ENCODE data around the gene PRRX2. TPM values are rescaled to one million over a fixed set of nuclear protein-coding genes. Genes with fewer than 3 reads are reported as not detected.

The PRRX2 gene
- total RNA-seq, 2 donors from 2014 or later, result not detected

DNA sequence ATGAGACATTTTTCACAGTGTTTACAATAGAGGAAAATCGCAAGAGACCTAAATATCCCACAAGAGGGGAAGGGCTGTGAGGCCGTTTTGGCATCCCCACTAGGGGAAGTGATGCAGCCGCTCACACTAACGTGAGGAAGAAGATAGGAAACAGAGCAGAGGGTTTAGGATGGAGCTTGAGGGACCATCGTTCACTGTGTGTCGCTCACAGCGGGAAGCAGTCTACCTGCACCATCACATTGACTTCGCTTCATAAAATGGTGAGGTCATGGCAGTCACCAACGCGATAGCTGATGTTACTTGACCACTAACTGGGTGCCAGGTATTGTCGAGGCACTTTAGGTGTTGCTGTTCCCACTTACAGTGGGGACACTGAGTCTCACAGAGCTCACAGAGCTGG lies 35.6 kb downstream of the PRRX2 start:
- H3K4me3 Mint-ChIP-seq, result no peak overlapping the region
- H3K4me1 Mint-ChIP-seq, result peaks cover 4% of the 10 kb centered on the region
- DNase-seq (no peak), ATAC-seq (no peak)
- peaks cover 43% of the 10 kb centered on the region for H3K27me3 Mint-ChIP-seq
- no peak overlapping the region for H3K27ac Mint-ChIP-seq
- H3K36me3 Mint-ChIP-seq (ENCODE audit: low read depth), result no peaks in the 10 kb centered on the region
- no peaks in the 10 kb centered on the region for H3K9me3 ChIP-seq (ENCODE audit: control insufficient read depth, low read length, poor library complexity, severe bottlenecking)

DNA sequence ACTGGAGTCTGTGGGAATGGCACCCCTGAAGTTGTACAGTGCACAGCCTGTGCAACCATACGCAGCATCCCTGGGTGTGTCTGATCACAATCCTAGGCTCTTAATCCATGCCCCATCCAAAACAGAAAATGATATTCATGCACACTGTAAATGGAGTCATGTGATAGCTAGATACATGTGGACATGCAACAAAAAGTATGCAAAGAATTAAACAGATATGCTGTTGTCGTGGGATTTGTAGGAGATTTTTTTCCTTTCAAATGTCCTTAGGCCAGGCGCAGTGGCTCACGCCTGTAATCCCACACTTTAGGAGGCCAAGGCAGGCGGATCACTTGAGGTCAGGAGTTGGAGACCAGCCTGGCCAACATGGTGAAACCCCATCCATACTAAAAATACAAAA lies 36.1 kb downstream of the PRRX2 start:
- no peaks in the 10 kb centered on the region for H3K9me3 ChIP-seq (ENCODE audit: control insufficient read depth, low read length, poor library complexity, severe bottlenecking)
- no peak overlapping the region for H3K27ac Mint-ChIP-seq
- H3K4me1 Mint-ChIP-seq, result peaks cover 4% of the 10 kb centered on the region
- no peaks in the 10 kb centered on the region for H3K36me3 Mint-ChIP-seq (ENCODE audit: low read depth)
- H3K27me3 Mint-ChIP-seq, result peaks cover 43% of the 10 kb centered on the region
- H3K4me3 Mint-ChIP-seq, result no peak overlapping the region
- no peak for DNase-seq
- no peak for ATAC-seq

DNA sequence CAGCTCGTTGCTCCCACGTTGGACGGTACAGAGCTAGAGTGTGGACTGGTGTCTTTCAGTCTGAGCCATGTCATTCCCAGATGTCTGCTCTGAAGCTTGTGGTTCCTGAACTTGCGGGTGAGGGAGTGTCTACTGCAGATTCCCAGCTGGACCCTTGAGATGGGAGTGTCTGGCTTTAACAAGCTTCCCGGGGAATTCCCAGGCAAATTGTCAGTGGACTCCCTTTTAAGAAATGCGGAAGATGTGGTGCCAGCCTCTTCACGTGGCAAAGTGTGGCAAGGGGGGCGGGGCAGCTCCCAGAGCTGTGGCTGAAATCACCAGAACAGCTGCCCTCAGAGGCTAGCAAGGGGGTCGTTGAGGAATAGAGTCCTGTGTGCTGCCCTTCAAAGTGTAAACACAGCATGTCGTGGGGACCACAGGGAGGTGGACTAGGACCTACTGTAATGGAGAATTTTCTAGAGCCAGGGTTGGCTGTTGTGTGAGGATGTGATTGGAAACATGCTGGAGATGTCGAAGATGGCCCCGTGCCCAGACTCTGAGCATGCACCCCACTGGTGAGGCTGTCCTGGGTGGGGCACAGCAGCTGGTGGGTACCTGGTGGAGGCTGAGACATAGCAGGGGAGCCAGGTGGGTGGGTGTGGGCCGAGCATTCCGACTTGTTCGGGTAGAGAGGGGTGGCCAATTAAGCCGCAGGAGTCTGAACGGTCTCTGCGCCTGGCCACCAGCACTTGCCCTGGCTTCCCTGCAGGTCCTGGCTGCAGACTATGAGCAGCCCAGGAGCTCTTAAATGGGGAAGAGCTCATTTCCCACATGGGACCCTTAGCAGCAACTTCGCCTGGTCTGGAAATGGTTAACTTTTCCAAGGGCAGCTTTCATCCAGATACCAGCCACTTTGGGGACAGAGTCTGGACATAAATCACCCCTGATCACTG lies 37.4 kb downstream of the PRRX2 start:
- no peak overlapping the region for H3K4me3 Mint-ChIP-seq
- peaks cover 2% of the 10 kb centered on the region for H3K4me1 Mint-ChIP-seq
- ATAC-seq (no peak), DNase-seq (no peak)
- H3K9me3 ChIP-seq (ENCODE audit: control insufficient read depth, low read length, poor library complexity, severe bottlenecking), result no peaks in the 10 kb centered on the region
- H3K27ac Mint-ChIP-seq, result no peak overlapping the region
- H3K27me3 Mint-ChIP-seq, result peaks cover 37% of the 10 kb centered on the region
- no peaks in the 10 kb centered on the region for H3K36me3 Mint-ChIP-seq (ENCODE audit: low read depth)

DNA sequence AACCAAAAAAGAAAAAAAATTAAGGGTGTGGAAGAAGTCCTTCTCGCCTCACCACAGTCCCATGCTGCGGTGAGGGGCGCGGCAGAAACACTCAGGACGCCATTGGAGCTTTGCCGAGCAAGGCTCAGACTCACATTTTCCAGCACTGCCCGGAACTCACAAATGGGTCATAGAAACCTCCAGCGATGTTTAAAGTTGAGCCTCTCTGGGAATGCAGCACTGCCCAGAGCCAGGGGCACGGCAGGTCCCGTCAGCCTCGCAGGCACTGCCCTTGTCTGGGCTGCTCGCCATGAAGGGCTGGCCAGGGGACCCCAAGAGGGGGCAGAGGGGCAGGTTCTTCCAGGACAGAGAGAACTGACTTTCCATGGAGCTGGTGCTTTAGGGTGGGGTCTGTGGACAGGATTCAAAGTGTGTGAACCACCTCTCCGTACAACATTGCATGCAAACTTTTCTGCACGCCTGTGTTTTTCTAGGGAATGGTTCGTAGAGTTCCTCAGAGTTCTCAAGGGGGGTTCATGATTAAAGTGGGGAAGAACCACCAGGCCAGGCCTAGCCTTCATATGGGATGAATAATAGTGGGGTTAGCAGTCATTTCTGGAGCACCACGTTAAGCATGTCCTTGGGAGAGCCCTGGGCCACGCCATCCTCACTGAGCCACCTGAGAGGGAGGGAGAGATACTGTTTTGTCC lies 38.4 kb downstream of the PRRX2 start:
- no peaks in the 10 kb centered on the region for H3K9me3 ChIP-seq (ENCODE audit: control insufficient read depth, low read length, poor library complexity, severe bottlenecking)
- Mint-ChIP-seq H3K27me3 (peaks cover 31% of the 10 kb centered on the region), H3K36me3 (ENCODE audit: low read depth) (no peaks in the 10 kb centered on the region), H3K4me3 (no peak overlapping the region), H3K27ac (no peak overlapping the region), H3K4me1 (peaks cover 2% of the 10 kb centered on the region)
- ATAC-seq, result no peak
- no peak for DNase-seq

DNA sequence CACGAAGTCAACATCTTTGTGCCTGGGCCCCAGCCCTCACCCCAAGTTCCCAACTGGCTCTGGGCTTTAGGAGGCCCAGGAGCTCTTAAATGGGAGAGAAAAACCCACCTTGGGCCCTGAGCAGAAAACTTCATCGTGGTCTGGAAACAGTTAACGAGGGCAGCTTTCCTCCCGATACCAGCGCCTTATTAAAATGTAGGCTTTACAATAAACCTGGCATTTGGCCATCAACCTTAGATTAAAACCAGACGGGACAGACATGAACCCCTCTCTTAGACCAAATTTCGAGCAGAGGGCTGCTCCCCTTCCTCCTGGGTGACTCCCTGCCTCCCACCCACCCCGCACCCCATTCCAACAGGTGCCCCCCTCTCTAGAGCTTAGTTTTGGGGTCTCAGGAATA lies 39.4 kb downstream of the PRRX2 start:
- no peaks in the 10 kb centered on the region for H3K36me3 Mint-ChIP-seq (ENCODE audit: low read depth)
- H3K4me3 Mint-ChIP-seq, result no peak overlapping the region
- ATAC-seq (no peak), DNase-seq (no peak)
- H3K9me3 ChIP-seq (ENCODE audit: control insufficient read depth, low read length, poor library complexity, severe bottlenecking), result no peaks in the 10 kb centered on the region
- no peak overlapping the region for H3K27ac Mint-ChIP-seq
- peaks cover 2% of the 10 kb centered on the region for H3K4me1 Mint-ChIP-seq
- H3K27me3 Mint-ChIP-seq, result peaks cover 23% of the 10 kb centered on the region

DNA sequence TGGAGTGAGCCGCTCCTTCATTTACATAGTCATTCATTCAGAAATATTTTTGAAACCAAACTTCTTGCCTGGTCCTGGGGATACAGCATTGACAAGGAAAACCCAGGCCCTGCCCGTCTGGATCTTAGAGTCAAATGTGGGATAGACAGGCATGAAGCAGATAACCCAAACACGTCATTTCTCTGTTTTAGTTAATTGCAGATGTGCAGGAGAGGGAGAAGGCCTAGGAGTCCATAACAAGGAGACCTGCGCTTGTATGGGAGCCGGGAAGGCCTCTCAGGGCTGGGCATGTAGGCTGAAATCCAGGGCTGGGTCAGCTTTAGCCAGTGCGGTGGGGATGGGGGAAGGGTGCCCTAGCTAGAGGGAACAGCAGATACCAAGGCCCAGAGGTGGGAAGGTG lies 43.3 kb downstream of the PRRX2 start:
- H3K36me3 Mint-ChIP-seq (ENCODE audit: low read depth), result no peaks in the 10 kb centered on the region
- no peak for ATAC-seq
- no peak overlapping the region for H3K4me3 Mint-ChIP-seq
- H3K9me3 ChIP-seq (ENCODE audit: control insufficient read depth, low read length, poor library complexity, severe bottlenecking), result no peaks in the 10 kb centered on the region
- DNase-seq, result no peak
- no peaks in the 10 kb centered on the region for H3K27me3 Mint-ChIP-seq
- H3K27ac Mint-ChIP-seq, result peak overlapping the region; percentile 24
- peaks cover 14% of the 10 kb centered on the region for H3K4me1 Mint-ChIP-seq

DNA sequence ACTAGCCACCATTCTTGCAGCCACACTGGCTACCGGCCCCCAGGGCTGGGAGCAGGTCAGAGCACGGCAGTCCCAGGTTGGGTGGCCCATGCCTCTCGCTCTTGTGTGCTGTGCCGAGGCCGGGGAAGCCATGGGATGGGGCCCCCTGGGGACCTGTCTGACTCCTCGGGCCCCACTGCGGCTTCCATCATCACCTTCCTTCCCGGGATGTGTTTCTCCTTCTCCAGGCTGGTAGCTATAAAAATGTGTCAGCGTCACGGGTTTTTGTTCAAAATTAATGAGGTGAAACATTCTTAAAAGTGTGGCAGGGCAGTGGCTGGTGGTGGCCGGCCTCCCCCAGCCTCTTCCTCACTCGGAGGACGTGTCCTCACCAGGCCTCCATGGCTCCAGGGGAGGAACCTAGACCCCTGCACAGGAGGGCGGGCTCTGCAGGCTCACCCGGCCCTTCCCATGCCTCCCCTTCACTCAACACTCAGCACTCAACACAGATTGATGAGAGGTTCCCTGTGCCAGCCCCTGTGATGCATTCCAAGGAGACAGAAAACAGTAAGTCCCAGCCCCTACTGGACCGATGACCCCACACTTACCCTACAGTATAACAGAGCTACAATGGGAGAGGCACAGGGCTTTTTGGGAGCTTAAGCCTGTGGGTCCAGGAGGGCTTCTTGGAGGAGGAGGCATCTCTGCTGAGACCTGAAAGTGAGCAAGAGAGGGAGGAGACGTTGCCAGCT lies 44.2 kb downstream of the PRRX2 start:
- no peak overlapping the region for H3K27ac Mint-ChIP-seq
- ATAC-seq (no peak), DNase-seq (no peak)
- H3K27me3 Mint-ChIP-seq, result no peaks in the 10 kb centered on the region
- no peaks in the 10 kb centered on the region for H3K9me3 ChIP-seq (ENCODE audit: control insufficient read depth, low read length, poor library complexity, severe bottlenecking)
- peaks cover 14% of the 10 kb centered on the region for H3K4me1 Mint-ChIP-seq
- no peak overlapping the region for H3K4me3 Mint-ChIP-seq
- no peaks in the 10 kb centered on the region for H3K36me3 Mint-ChIP-seq (ENCODE audit: low read depth)

DNA sequence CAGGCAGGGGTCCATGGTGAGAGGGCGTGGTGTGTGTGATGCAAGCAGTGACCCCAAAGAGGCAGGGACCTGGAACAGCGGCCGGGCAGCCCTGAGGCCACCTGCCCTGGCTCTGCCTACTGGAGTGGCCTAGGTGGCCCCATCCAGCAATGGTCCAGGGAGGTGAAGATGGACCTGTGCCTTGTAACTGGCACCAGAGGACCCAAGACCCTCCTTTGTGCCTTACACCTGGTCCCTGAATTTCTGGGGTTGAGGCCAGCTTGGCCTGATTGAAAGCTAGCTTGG lies 44.7 kb downstream of the PRRX2 start:
- peaks cover 14% of the 10 kb centered on the region for H3K4me1 Mint-ChIP-seq
- H3K36me3 Mint-ChIP-seq (ENCODE audit: low read depth), result no peaks in the 10 kb centered on the region
- no peak overlapping the region for H3K4me3 Mint-ChIP-seq
- DNase-seq, result no peak
- ATAC-seq, result no peak
- H3K27me3 Mint-ChIP-seq, result no peaks in the 10 kb centered on the region
- H3K9me3 ChIP-seq (ENCODE audit: control insufficient read depth, low read length, poor library complexity, severe bottlenecking), result no peaks in the 10 kb centered on the region
- no peak overlapping the region for H3K27ac Mint-ChIP-seq

DNA sequence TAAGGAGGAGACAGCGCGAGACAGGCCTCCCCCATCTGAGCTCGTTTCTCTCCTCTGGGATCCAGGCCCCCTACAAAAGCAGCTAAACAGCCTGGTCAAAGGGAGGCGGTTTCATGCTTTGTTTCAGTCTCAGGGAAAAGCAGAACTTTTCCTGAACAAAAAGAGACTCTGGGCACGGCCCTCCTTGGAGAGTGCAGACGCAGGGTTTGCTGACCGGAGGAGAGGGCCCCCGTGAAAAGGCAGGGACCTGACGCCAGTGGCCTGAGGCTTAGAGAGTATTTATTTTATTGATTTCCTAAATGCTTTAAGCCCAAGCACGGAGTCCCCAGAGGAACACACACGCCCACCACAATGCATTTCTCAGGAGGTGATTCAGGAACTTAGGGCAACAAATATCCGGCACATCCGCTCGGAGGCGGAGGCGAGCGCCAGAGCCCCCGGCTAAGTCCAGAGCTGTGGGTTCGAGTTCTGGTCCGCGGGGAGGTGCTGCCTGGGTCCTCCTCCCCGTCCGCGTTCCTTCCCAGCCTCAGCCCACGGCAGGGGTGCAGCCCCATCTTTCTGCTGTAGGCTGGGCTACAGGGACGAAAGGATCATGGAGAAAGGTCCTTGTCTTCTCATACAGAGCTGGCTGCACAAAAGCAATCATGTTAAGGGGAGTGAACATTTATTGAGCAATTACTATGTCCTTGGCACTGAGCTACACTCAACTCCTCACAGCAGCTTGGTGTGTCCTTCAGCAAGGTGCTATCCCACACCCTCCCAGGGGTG lies 47.4 kb downstream of the PRRX2 start:
- peaks cover 14% of the 10 kb centered on the region for H3K4me1 Mint-ChIP-seq
- no peak for ATAC-seq
- H3K9me3 ChIP-seq (ENCODE audit: control insufficient read depth, low read length, poor library complexity, severe bottlenecking), result no peaks in the 10 kb centered on the region
- H3K27ac Mint-ChIP-seq, result no peak overlapping the region
- H3K4me3 Mint-ChIP-seq, result peak overlapping the region; percentile 12
- H3K27me3 Mint-ChIP-seq, result no peaks in the 10 kb centered on the region
- peaks cover 2% of the 10 kb centered on the region for H3K36me3 Mint-ChIP-seq (ENCODE audit: low read depth)
- no peak for DNase-seq

DNA sequence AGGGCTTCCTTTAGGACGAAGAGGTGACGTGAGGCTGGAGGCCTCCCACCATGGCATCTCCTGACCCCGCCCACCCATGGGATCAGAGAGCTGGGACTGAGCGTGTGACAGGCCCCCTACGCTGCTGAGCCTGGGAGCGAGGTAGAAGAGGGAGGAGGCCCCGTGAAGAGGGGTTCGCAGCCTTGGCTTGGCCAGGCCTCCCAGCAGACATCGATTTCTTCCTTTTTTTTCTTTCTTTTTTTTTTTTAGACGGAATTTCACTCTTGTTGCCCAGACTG lies 47.9 kb downstream of the PRRX2 start:
- ATAC-seq (no peak), DNase-seq (no peak)
- peaks cover 2% of the 10 kb centered on the region for H3K36me3 Mint-ChIP-seq (ENCODE audit: low read depth)
- H3K9me3 ChIP-seq (ENCODE audit: control insufficient read depth, low read length, poor library complexity, severe bottlenecking), result no peaks in the 10 kb centered on the region
- no peak overlapping the region for H3K27ac Mint-ChIP-seq
- H3K4me1 Mint-ChIP-seq, result peaks cover 14% of the 10 kb centered on the region
- no peaks in the 10 kb centered on the region for H3K27me3 Mint-ChIP-seq
- no peak overlapping the region for H3K4me3 Mint-ChIP-seq

DNA sequence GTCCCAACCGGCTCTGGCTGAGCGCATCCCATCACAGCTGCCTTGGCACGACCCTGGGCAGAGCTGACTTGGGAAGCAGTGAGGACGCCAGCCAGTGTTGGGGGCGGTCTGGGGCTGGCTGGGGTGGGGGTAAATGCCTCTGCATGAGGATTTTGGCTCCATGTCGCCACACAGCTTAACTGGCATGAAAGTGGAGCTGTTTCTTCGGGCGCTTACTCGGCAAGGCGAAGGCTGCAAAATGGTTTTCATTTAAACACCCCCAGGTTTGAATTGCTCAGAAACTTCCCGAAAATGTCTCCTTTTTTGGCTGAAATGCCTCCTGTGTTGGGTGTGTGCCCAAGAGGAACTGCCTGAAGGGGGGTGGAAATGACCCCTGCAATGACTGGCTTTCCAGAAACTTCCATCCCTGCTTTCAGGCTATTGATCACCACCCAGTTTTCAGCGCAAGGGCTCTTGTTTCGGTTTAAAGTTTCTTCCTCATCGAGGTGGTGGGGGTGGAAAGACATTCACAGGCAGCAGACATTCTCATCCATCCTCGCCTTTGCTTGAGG lies 49.1 kb downstream of the PRRX2 start:
- peaks cover 2% of the 10 kb centered on the region for H3K36me3 Mint-ChIP-seq (ENCODE audit: low read depth)
- H3K27me3 Mint-ChIP-seq, result no peaks in the 10 kb centered on the region
- no peak for ATAC-seq
- no peak overlapping the region for H3K27ac Mint-ChIP-seq
- H3K4me1 Mint-ChIP-seq, result peaks cover 14% of the 10 kb centered on the region
- DNase-seq, result no peak
- no peaks in the 10 kb centered on the region for H3K9me3 ChIP-seq (ENCODE audit: control insufficient read depth, low read length, poor library complexity, severe bottlenecking)
- no peak overlapping the region for H3K4me3 Mint-ChIP-seq

DNA sequence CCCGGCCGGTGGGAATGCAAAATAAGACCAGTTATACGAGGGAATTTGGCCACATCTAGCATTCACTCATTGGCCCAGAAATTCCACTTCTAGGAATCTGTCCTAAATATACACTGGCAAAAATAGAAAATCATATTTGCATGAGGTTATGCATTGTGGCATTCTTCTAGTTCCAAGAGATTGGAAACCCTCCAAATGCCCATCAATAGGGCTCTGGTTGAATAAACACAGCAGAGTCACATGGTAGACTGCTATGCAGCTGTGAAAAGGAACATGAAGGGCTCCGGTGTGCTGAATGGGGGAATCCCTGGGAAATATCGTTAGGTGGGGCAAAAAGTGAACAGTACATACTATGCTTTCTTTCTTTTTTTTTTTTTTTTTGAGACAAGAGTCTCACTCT lies 50.6 kb downstream of the PRRX2 start:
- no peaks in the 10 kb centered on the region for H3K9me3 ChIP-seq (ENCODE audit: control insufficient read depth, low read length, poor library complexity, severe bottlenecking)
- Mint-ChIP-seq H3K27me3 (peaks cover 12% of the 10 kb centered on the region), H3K4me3 (no peak overlapping the region), H3K4me1 (peaks cover 8% of the 10 kb centered on the region), H3K27ac (no peak overlapping the region), H3K36me3 (ENCODE audit: low read depth) (peaks cover 2% of the 10 kb centered on the region)
- no peak for ATAC-seq
- no peak for DNase-seq

DNA sequence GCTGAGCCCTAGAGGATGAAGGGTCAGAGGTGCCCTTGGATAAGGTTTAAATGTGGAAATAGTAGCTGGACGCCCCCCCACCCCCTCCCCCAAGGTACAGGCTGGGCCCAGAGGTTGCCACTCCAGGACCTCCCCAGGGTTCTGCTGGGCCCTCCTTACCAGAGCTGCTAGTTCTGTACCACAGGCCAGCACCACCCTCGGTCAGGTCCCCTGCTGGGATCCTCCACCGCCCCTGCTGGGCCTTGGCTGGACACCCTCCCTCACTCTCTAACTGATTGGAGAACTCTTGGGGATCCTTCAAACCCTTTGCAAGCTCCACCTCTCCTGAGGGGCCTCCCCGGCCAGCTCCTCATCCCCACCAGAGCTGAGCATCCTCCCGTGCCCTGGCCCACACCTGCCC lies 52.5 kb downstream of the PRRX2 start:
- no peaks in the 10 kb centered on the region for H3K9me3 ChIP-seq (ENCODE audit: control insufficient read depth, low read length, poor library complexity, severe bottlenecking)
- Mint-ChIP-seq H3K27ac (no peak overlapping the region), H3K36me3 (ENCODE audit: low read depth) (peaks cover 2% of the 10 kb centered on the region), H3K27me3 (peaks cover 13% of the 10 kb centered on the region), H3K4me3 (no peak overlapping the region), H3K4me1 (peaks cover 3% of the 10 kb centered on the region)
- ATAC-seq (no peak), DNase-seq (no peak)
